Activated CD4-positive, alpha-beta T cell treated with anti-CD3 and anti-CD28 coated beads, Interleukin-2, Interleukin-6, amounts not matched to agents 100 ng/mL and 50 ng/mL, durations not matched to agents 16 hours and 8 hours (primary cell): ENCODE results near the gene EVPL.
"Not testable (repeated sequence)": the region's sequence is repeated elsewhere in the genome, so short reads cannot be mapped to it uniquely, and the experiment has no call there.

ENCODE experiments used
- DNase-seq: peaks from one replicate; pipeline ENCODE4 v3.0.0-alpha.2; 2020

Gene EVPL

DNA sequence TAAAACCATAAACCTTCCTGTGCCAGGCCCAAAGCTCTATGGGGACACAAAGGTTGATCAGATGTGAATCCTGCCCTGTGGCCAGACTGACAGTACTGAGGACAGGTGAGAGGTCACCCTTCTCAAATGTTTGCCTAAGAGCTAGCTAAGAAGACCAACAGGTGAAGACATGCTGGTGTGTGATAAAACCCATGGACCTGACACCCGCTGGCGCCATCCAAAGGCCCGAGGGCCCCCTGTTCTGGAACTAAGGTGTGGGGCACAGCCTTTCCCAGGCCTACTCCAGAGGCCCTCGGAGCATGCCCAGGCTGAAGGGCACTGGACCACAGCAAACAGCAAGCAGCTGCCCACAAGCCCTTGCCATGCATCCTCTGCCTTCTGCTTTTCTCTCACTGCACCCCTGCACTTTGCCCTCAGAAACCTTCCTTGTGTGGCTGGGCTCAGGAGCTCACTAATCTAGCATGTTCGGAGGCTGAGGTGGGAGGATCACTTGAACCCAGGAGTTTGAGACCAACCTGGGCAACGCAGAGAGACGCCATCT is 31.7 kb downstream of the EVPL start:
- no peak for DNase-seq

GRCh38 chr17:75994802-75995370 is 32.2 kb downstream of the EVPL start:
- no peak for DNase-seq

GRCh38 chr17:75991396-75991795 is 35.7 kb downstream of the EVPL start:
- DNase-seq, result no peak

DNA sequence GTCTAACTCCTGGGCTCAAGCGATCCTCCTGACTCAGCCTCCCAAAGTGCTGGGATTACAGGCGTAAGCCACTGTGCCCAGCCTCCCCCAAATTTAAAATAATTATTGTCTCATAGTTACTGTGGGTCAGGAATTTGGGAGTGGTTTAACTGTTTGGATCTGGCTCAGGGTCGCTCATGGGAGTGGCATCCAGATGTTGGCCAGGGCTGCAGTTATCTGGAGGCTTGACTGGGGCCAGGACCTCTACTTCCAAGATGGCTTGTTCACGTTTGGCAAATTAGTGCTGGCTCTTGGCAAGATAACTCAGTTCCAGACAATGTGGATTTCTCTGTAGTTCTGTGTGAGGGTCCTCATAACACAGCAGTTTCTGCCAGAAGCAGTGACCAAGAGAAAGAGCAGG is 40.1 kb downstream of the EVPL start:
- DNase-seq, result no peak

DNA sequence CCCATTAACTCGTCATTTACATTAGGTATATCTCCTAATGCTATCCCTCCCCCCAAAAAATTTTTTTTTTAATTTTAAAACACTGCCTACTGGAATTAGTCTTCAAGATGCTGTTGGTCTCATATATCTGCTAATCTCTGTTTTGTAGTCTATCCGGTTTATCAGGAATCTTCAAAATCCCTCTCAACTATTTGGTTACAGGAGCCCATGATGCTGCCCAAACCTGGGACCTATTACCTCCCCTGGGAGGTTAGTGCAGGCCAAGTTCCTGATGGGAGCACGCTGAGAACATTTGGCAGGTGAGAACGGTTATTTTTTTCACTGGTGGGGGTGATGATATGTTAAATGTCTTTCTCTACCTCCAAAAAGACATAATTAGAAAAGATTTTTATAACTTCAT is 41.1 kb downstream of the EVPL start:
- no peak for DNase-seq

- DNase-seq, result no peak
Measured at GRCh38 chr17:75983501-75984181, 43.5 kb downstream of the EVPL start.

- DNase-seq, result no peak
Measured at GRCh38 chr17:75981019-75981615, 46.0 kb downstream of the EVPL start.

GRCh38 chr17:75980188-75981018 is 46.7 kb downstream of the EVPL start:
- DNase-seq, result no peak

DNA sequence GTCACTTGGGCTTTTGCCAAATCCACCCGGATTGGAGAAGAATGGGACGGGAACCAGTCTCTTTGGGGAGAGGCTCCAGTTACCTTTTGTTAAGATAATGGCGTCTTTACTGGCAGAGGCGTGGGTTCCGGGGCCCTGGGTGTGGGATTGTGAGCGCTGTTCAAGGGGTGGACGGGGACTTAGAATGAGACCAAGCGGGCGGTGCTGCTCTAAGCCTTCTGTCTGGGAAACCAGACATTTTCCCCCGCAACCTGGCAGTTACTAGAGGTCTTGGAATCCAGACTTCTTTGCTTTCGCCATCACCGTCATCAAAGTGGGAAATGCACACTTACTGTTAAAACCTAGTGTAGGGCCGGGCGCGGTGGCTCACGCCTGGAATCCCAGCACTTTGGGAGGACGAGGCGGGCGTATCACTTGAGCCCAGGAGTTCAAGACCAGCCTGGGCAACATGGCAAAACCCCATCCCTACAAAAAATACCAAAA is 47.4 kb downstream of the EVPL start:
- no peak for DNase-seq

DNA sequence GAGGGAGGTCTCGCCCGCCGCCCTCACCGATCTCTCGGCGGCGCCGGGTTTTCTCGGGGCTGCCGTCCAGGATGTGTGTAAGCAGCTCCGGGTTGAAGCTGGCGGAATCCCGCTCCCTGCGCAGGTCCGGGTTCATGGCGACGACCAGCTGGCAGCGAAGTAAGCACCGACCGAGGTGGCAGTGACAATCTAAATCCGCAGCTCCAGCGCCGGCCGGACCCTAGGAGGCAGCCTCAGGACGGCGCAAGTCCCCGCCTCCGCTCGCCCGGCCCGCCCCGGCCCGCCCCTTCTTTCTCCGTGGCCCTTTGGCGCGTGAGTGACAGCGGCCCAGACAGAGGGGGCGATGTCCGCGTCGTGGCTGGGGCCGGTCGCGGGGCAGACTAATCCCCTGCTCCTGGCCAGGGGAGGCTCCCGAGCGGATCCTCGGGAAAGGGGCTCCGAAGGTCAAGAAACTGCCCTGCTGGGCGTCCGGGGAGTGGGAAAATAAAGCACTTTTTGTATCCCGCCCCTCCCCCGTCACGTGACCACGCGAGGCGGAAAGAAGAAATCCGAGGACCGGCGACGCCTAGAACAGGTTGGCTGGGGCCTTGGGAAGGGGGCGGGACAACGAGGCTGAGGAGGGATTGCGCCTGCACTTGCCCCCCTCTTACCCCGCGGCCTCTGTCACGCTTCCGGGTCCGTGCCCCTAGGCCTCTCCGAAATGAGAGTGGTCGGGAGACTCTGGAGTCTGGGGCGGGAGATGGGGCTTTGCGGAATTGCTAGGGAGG is 48.0 kb downstream of the EVPL start, which contains the start of the genes ACOX1 and TEN1:
Gene ACOX1 (minus strand): TSS at position 229 of the 767 bp plus-strand sequence. CDS start 93 bp downstream, at position 136.
Gene TEN1 (plus strand): TSS at position 303 of the 767 bp plus-strand sequence. CDS start 6,953 bp downstream, outside the sequence.
- peak; percentile 97 for DNase-seq

DNA sequence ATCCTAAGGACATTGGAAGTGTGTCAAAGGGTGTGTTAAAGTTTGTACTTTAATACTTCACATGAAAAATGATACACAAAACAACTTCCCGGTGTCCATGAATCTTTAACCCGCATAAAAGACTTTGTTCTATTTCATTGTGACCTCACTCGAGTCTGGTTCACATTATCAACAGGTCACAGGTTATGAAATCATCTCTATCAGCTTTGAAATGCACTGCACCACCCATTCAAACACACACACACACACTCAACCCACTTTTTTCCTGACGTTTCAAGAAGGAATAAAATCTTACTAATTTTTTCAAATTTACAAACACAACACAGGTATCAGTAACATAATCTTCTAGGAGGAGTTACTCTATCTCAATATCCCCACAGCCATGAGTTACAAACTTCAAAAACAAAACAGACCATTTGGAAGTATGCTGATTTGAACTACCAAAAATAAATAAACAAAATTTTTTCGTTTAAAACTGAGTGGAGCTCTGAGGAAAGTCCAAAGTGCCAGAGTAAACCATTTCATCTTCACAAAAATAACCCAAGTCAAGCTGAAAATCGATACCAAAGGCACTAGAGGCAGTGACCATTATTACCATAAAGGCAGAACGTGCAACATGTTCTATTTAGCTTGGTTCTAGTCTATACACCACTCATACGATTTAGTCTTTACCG is 50.8 kb downstream of the EVPL start:
- no peak for DNase-seq

DNA sequence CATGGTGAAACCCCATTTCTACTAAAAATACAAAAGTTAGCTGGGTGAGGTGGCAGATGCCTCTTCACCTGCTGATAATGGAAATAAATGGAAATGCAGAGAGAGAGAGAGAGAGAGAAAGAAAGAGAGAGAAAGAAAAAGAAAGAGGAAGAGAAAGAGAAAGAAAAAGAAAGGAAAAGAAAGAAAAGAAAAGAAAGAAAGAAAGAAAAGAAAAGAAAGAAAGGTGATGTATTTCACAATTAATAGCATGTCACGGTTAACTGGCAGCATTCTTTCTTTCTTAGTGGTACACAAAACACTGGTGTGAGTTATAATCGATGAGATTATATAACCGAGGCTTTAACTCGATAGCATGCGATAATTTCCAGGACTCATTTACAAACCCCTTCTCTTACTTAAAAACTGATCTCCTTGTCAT is 51.3 kb downstream of the EVPL start:
- DNase-seq, result no peak

DNA sequence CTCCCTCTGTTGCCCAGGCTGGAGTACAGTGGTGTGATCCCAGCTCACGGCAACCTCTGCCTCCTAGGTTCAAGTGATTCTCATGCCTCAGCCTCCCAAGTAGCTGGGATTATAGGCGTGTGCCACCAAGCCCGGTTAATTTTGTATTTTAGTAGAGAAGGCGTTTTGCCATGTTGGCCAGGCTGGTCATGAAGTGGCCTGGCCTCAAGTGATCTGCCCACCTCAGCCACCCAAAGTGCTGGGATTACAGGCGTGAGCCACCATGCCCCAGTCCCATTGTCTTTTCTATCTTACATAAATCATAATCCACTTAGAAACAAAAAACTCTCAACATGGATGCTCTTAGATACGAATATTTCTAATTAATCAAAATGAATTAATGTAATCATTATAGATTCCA is 51.9 kb downstream of the EVPL start:
- not testable (repeated sequence) for DNase-seq

- no peak for DNase-seq
Measured at GRCh38 chr17:75970626-75971025, 56.5 kb downstream of the EVPL start.

DNA sequence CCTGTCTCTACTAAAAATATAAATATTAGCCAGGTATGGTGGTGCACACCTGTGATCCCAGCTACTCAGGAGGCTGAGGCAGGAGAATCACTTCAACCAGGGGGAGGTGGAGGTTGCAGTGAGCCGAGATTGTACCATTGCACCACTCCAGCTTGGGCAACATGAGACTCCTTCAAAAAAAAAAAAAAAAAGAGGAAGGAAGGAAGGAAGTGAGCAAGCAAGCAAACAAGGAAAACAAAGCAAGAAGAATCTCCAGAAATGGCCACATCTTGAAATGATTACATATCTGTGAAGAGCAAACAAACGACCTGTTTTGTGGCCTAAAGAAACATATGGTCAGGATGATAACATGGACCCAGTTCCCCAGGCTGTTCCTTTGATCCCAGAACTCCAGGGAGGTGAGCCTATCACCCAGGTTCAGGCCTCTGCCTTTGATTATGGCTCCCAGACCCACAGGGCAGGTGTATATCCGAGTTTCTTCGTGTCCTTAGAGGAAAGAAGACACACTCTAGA is 57.0 kb downstream of the EVPL start:
- DNase-seq, result no peak

DNA sequence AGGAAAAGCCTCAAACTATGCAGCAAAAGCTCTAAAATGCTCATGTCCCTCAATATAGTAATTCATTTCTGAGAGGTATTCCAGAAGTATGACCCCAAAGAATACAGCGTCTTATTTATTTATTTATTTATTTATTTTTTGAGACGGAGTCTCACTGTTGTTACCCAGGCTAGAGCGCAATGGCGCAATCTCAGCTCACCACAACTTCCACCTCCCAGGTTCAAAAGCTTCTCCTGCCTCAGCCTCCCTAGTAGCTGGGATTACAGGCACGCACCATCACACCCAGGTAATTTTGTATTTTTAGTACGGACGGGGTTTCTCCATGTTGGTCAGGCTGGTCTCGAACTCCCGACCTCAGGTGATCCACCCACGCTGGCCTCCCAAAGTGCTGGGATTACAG is 58.1 kb downstream of the EVPL start:
- not testable (repeated sequence) for DNase-seq

DNA sequence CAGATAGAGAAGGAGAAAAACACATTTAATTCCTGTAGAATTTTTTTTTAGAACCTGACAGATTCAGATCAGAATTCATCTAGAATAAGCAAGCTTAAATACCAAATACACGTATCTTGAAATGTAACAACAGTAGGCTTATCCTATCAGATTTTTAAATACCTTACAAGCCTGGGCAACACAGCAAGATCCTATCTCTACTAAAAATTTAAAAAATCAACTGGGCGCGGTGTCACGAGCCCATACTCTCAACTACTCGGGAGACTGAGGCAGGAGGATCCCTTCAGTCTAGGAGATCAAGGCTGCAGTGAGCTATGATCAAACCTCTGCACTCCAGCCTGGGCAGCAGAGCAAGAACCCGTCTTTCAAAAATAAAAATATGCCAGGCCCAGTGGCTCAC is 61.6 kb downstream of the EVPL start:
- DNase-seq, result no peak

- DNase-seq, result no peak
Measured at GRCh38 chr17:75959839-75960511, 67.1 kb downstream of the EVPL start.

DNA sequence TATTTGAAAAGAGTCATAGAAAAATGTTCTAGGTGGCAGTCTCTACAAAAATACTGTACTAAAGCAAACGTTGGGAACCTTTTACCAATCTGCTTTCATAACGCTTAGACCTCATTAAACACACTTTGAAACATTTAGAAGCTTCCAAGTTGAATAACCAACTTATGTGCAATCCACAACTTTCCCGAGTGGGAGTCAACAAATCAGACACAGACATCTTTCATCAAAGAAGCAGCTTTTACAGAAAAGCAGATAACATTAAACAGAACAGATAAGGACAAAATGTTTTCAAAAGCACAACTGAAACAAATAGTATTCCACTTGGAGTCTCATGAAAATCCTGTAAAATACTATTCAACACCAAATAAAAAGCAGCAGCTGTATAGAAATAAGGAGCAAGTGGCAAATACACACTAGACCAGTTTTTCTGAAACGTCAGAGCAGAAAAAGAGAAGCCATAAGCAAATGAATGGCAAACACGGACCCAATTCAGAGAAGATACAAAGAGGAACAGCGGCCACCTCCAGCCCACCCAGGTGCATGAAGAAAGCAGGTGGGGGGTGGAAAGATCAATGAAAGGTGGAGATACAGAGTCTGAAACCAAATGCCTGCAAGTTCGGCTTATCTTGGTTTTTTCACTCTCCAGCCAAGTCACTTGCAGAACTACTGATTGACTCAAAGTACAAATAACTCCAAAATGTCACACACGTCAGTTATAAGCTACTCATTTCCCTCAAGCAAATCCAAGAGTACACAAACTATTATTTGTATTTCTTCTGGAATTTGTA is 67.9 kb downstream of the EVPL start:
- no peak for DNase-seq
